ENCODE data around the gene TTLL4.

The TTLL4 gene

DNA sequence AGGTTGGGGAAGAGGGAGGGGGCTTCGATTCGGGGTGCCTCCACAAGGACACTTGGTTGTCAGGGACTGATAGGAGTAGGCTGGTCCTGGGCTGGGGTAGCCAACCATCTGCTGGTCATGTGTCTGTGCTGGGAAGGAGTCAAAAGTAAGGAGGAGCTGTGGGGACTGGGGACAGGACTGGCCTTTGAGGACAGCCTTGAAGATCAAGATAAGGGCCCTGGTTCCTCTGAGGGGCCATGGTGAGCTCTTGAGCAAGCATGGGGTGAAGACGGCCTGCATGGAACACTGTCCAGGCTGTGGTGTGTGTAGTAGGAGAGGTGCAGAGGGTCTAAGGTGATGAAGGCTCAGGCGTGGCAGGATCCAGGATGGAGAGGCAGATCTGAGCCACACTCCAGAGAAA is 73.1 kb downstream of the TTLL4 start:
- DNase-seq (ENCODE audit: low spot score) = no peak

- DNase-seq (ENCODE audit: low spot score) = peak; percentile 43
These were observed 74.5 kb downstream of the TTLL4 start for GRCh38 chr2:218785103-218785502.

GRCh38 chr2:218786133-218786532 is 75.5 kb downstream of the TTLL4 start:
- no peak for DNase-seq (ENCODE audit: low spot score)

DNA sequence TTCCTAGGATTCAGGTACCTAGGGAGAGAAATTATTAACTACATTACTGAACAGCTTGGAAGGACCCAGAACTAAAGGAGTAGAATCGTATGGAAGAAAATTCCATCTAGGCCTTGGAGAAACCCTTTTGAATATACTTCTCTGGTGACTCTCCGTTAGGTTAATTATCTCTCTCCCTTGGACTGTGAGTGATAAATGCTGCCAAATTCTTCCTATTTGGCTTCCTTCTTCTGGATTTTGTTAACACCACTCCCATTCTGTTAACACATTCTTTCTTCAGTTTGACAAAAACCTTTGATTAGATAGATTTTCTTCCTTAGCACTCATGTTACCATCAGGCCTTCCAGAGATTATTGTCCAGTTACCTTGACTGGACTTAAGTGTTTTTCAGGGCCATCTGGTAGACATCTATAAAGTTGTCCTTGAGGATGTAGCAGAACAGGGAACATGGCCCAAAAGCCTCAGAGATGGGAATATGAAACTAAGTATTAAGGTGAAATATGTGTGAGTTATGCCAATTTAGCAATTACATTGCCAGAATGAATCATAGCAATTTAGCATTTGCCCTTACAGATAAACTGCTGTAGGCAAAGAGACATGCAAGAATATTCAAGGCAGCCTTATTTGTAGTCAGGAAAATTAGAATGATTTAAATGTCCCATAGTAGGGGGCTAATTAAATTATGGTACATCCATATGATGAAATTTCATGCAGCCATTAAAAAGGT is 78.1 kb downstream of the TTLL4 start:
- DNase-seq (ENCODE audit: low spot score) = no peak

DNA sequence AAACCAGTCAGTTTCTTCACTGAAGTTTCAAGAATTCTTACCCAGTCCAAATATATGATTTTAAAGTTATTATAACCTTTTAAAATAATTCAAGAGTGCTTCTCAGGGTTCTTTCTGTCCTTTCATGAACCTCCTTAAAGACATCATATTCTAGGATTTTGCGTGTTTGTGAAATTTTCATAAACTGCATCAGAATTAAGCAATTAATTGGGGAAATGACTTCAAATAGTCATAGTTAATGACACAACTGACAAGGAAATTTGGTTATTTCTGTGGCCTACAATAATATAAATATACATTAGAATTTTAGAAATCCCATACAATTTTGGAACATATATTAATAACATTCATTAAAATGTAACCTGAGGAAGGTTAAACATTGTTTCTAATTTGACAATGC is 81.8 kb downstream of the TTLL4 start:
- no peak for DNase-seq (ENCODE audit: low spot score)

- no peak for DNase-seq (ENCODE audit: low spot score)
These were observed 86.1 kb downstream of the TTLL4 start for GRCh38 chr2:218796691-218797090.

GRCh38 chr2:218798767-218799504 is 88.3 kb downstream of the TTLL4 start:
- no peak for DNase-seq (ENCODE audit: low spot score)

DNA sequence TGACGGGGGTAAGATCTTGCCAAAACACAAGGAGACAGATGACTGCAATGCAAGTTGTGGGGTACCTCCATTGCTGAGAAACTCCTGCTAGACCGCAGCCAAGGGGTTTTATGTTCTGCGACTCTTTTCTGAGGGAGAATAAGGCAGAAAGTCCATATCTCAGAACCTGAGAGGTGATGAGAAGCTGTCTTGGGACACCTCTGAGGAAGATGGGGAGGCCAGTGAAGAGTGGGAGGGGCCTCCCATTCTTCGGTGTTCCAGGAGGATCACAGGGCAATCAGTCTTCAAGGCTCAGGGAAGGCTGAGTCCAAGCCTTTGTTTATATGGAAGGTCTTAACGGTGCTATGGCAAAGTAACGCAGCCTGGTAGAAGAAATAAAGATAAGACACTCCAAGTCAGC is 89.4 kb downstream of the TTLL4 start:
- no peak for DNase-seq (ENCODE audit: low spot score)

GRCh38 chr2:218802386-218802994 is 91.9 kb downstream of the TTLL4 start:
- no peak for DNase-seq (ENCODE audit: low spot score)

DNA sequence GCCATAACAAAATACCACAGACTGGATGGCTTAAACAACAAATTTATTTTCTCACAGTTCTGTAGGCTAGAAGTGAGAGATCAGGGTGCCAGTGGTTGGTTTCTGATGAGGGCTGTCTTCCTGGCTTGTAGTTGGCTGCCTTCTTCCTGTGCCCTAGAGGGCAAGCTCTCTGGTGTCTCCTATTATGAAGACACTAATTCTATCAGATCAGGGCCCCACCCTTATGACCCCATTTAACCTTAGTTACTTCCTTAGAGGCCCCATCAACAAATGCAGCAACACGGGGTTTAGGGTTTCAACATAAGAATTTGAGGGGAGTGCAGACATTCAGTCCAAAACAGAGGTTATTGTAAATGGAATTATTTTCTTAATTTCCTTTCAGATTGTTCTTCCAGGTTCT is 94.2 kb downstream of the TTLL4 start:
- no peak for DNase-seq (ENCODE audit: low spot score)

Measured in kidney tubule cell (primary cell).